Gastrocnemius medialis (tissue), 4 donors: ENCODE data around the gene PPP1R14C. TPM values are rescaled to one million over a fixed set of nuclear protein-coding genes. Genes with fewer than 3 reads are reported as not detected.

Experiments
- ATAC-seq, 2 donors: fragments of 150-250 bp; one replicate each; pipeline ENCODE4 v1.9.1; 2016
- DNase-seq, 2 donors: peaks; one replicate each; pipeline ENCODE4 v3.0.0-alpha.2; 2019
- H3K27ac ChIP-seq, 4 donors: fragments of 200-600 bp; sonication (generic); 1 replicate in 1 of 4; 2 replicates in 3 of 4; pipeline ENCODE4 v1.5.1; 2016 to 2018; ENCODE audit warnings: mild to moderate bottlenecking in 2 of 4, moderate library complexity in 1 of 4
- H3K27me3 ChIP-seq, 3 donors: fragments of 200-600 bp; sonication (generic) in 2 of 3; 1 replicate in 1 of 3; 2 replicates in 2 of 3; pipeline versions ENCODE4 v1.5.1 to v1.6.0; 2016 to 2019; ENCODE audit warnings: mild to moderate bottlenecking in 1 of 3, moderate library complexity in 1 of 3
- H3K36me3 ChIP-seq, 2 donors: fragments of 200-600 bp; sonication (generic) in 1 of 2; one replicate each; pipeline ENCODE4 v1.5.1; 2017 to 2018
- H3K4me1 ChIP-seq, 2 donors: fragments of 200-600 bp; sonication (generic) in 1 of 2; one replicate each; pipeline ENCODE4 v1.5.1; 2016 to 2017; ENCODE audit warnings: mild to moderate bottlenecking in 2 of 2
- H3K4me3 ChIP-seq, 4 donors: fragments of 200-600 bp; sonication (generic) in 3 of 4; 1 replicate in 1 of 4; 2 replicates in 3 of 4; pipeline ENCODE4 v1.5.1; 2016 to 2019; ENCODE audit warnings: mild to moderate bottlenecking in 2 of 4
- H3K9me3 ChIP-seq, 3 donors: fragments of 200-600 bp; sonication (generic) in 2 of 3; 1 replicate in 1 of 3; 2 replicates in 2 of 3; pipeline ENCODE4 v1.5.1; 2016 to 2019
- CTCF ChIP-seq, 5 experiments: fragments of 450-650 bp in 3 of 5; fragments of 200-600 bp in 2 of 5; sonication (generic) in 2 of 5; IDR thresholded peaks in 4 of 5; conservative IDR thresholded peaks in 1 of 5; 1 replicate in 4 of 5; 2 replicates in 1 of 5; pipeline ENCODE4 v1.5.1; 2016 to 2019; ENCODE audit warnings: antibody characterized with exemption in 5 of 5, mild to moderate bottlenecking in 3 of 5, moderate library complexity in 3 of 5
- POLR2A ChIP-seq, 2 donors: fragments of 450-650 bp; IDR thresholded peaks; one replicate each; pipeline ENCODE4 v1.6.1; 2017; ENCODE audit warnings: antibody characterized with exemption in 2 of 2, mild to moderate bottlenecking in 2 of 2, moderate library complexity in 2 of 2
- in situ Hi-C, 4 donors: fragments of 200-750 bp; cut with MboI; loops; one replicate each; pipeline versions ENCODE4 v1.15.0 to v1.8.0; 2017; ENCODE audit warnings: low sequenced_read_pairs in 4 of 4
- intact Hi-C: fragments of 100-400 bp; cut with DNase I; formaldehyde crosslinking; loops from one replicate; pipeline ENCODE4 v1.15.1; 2023; ENCODE audit warnings: low total_unique reads
- total RNA-seq, 4 donors: library from RNA; depleted of rRNA; stranded (reverse); fragments of >200 nt; gene quantifications; one replicate each; pipeline versions ENCODE4 v1.1.0 to v1.2.3, GENCODE V29; 2016

The PPP1R14C gene
- total RNA-seq, 4 donors from 2014 or later = 14.9 to 37.0 (median 21.7) TPM

- Histone ChIP-seq H3K4me1 (peaks cover 18 to 21% of the 10 kb centered on the region in 2 donors), H3K9me3 (no peaks in the 10 kb centered on the region), H3K4me3 (no peak overlapping the region), H3K36me3 (no peaks in the 10 kb centered on the region), H3K27me3 (peaks cover 0 to 15% (median 5%) of the 10 kb centered on the region in 3 donors), H3K27ac (no peak overlapping the region)
- DNase-seq = no peak
- intact Hi-C loops (loop anchor here (5.0 kb wide), 2 partner anchors 58 to 182 kb away; no protein-coding TSS in a partner anchor), in situ Hi-C loops (no loop called here)
- no peak for ATAC-seq
- TF ChIP-seq CTCF (IDR thresholded peaks at IDR 0.05 in 4 of 5, conservative IDR thresholded peaks at IDR 0.05 in 1 of 5) (no peak), POLR2A (IDR thresholded peaks at IDR 0.05) (no peak)
Observed at GRCh38 chr6:150140236-150140969, 2.4 kb upstream of the PPP1R14C start.

GRCh38 chr6:150142097-150142669 lies 661 bp upstream of the PPP1R14C start:
- intact Hi-C loops (loop anchor here (5.0 kb wide), 2 partner anchors 60 to 180 kb away; no protein-coding TSS in a partner anchor), in situ Hi-C loops (no loop called here)
- peak overlapping the region; percentile 69 to 83 (median 76) for H3K27ac ChIP-seq
- peak overlapping the region; percentile 64 to 71 (median 67) for H3K4me3 ChIP-seq
- H3K36me3 ChIP-seq = no peaks in the 10 kb centered on the region
- DNase-seq = no peak
- TF ChIP-seq POLR2A (IDR thresholded peaks at IDR 0.05) (no peak), CTCF (IDR thresholded peaks at IDR 0.05 in 4 of 5, conservative IDR thresholded peaks at IDR 0.05 in 1 of 5) (no peak)
- peak; percentile 18 to 32 for ATAC-seq
- peaks cover 0 to 15% (median 5%) of the 10 kb centered on the region in 3 donors for H3K27me3 ChIP-seq
- peaks cover 25 to 34% of the 10 kb centered on the region in 2 donors for H3K4me1 ChIP-seq
- H3K9me3 ChIP-seq = no peaks in the 10 kb centered on the region

- H3K9me3 ChIP-seq = no peaks in the 10 kb centered on the region
- intact Hi-C loops = loop anchor here (5.0 kb wide), 2 partner anchors 61 to 179 kb away; no protein-coding TSS in a partner anchor
- peak in 1 of 2 donors; percentile 30 for DNase-seq
- no peak for TF ChIP-seq POLR2A (IDR thresholded peaks at IDR 0.05)
- peak in 1 of 5 experiments; percentile 18 for TF ChIP-seq CTCF (IDR thresholded peaks at IDR 0.05 in 4 of 5, conservative IDR thresholded peaks at IDR 0.05 in 1 of 5)
- H3K27ac ChIP-seq = peak overlapping the region; percentile 69 to 83 (median 76)
- in situ Hi-C loops = no loop called here
- peaks cover 0 to 15% (median 5%) of the 10 kb centered on the region in 3 donors for H3K27me3 ChIP-seq
- peak overlapping the region; percentile 64 to 71 (median 67) for H3K4me3 ChIP-seq
- ATAC-seq = peak; percentile 50 to 61
- no peaks in the 10 kb centered on the region for H3K36me3 ChIP-seq
- H3K4me1 ChIP-seq = peaks cover 25 to 36% of the 10 kb centered on the region in 2 donors
Observed at GRCh38 chr6:150143516-150144293, 861 bp downstream of the PPP1R14C start.

GRCh38 chr6:150144294-150144868 lies 1.5 kb downstream of the PPP1R14C start:
- ATAC-seq = no peak
- peaks cover 0 to 15% (median 5%) of the 10 kb centered on the region in 3 donors for H3K27me3 ChIP-seq

More at GRCh38 chr6:150144294-150144868, 1.5 kb downstream of the PPP1R14C start:
- no peak for DNase-seq
- no peak for TF ChIP-seq POLR2A (IDR thresholded peaks at IDR 0.05)
- TF ChIP-seq CTCF (IDR thresholded peaks at IDR 0.05 in 4 of 5, conservative IDR thresholded peaks at IDR 0.05 in 1 of 5) = no peak
- intact Hi-C loops (loop anchor here (5.0 kb wide), 2 partner anchors 62 to 178 kb away; no protein-coding TSS in a partner anchor), in situ Hi-C loops (no loop called here)
- no peaks in the 10 kb centered on the region for H3K9me3 ChIP-seq
- peak overlapping the region in 3 of 4 donors; percentile 69 to 83 (median 78) for H3K27ac ChIP-seq
- H3K36me3 ChIP-seq = no peaks in the 10 kb centered on the region
- peak overlapping the region; percentile 64 to 71 (median 67) for H3K4me3 ChIP-seq
- H3K4me1 ChIP-seq = peaks cover 25 to 36% of the 10 kb centered on the region in 2 donors
